Muscle layer of colon (tissue), 2 donors: ENCODE results near the gene LDLRAD4.

Source experiments
- H3K27ac ChIP-seq: one replicate; pipeline ENCODE4 v1.7.0; 2013; ENCODE audit warnings: low read depth, mild to moderate bottlenecking, low read length, moderate library complexity
- H3K27me3 ChIP-seq, 2 donors: one replicate each; pipeline ENCODE4 v1.7.0; 2013; ENCODE audit warnings: low read length in 2 of 2, mild to moderate bottlenecking in 2 of 2; ENCODE audit not compliant: insufficient read depth in 2 of 2, control insufficient read depth in 1 of 2
- H3K36me3 ChIP-seq: one replicate; pipeline ENCODE4 v1.7.0; 2013; ENCODE audit warnings: mild to moderate bottlenecking, low read length; ENCODE audit not compliant: insufficient read depth
- H3K4me1 ChIP-seq: one replicate; pipeline ENCODE4 v1.7.0; 2013; ENCODE audit warnings: mild to moderate bottlenecking, low read length; ENCODE audit not compliant: insufficient read depth
- H3K4me3 ChIP-seq, 2 donors: one replicate each; pipeline ENCODE4 v1.7.0; 2013; ENCODE audit warnings: low read length in 2 of 2, low read depth in 1 of 2, mild to moderate bottlenecking in 1 of 2, moderate library complexity in 1 of 2
- H3K9ac ChIP-seq: one replicate; pipeline ENCODE4 v1.7.0; 2013; ENCODE audit warnings: low read length
- H3K9me3 ChIP-seq: one replicate; pipeline ENCODE4 v1.7.0; 2013; ENCODE audit warnings: mild to moderate bottlenecking, low read length
- donor health status: abdominal sarcoma.
- donor health status: Adenocarcinoma of cecum.

LDLRAD4 gene

DNA sequence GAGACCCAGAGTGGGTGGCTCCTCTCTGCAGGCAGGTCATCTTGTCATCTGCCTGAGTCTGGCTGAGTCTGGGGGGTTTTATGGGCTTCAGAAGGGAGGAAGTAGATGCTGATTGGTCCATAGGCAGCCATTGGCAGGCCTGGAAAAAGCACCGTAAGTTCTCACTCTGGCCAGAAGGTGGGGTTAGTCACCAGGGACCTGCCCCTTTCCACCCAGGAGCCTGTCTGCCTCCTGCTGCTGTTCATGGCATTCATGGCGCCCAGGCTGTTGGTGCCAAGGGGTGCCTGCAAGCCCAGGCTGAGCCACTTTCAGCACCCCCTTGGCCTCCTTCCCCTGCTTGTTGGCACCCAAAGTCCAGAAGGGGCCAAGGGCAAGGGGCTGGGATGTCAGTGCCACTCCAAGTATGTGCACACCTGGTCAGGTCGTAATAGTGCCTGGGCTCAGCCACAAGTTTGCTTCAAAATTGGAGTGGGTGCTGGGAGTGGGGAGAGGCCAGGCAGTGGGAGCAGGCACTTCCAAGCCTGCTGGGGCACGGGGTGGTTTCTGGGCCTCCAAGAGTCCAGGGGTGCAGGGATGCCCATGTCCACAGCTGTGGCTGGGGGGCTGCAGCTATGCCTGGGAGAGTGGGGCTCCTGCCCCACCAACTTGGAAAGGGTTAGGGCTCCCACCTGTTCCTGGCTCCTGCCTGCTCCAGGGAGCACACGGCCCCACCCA, 329.7 kb downstream of the LDLRAD4 start:
- Histone ChIP-seq H3K4me3 (no peak overlapping the region), H3K4me1 (peaks cover 66% of the 10 kb centered on the region), H3K27me3 (no peaks in the 10 kb centered on the region), H3K27ac (peak overlapping the region; percentile 22), H3K9me3 (no peaks in the 10 kb centered on the region), H3K9ac (no peak overlapping the region), H3K36me3 (no peaks in the 10 kb centered on the region)

DNA sequence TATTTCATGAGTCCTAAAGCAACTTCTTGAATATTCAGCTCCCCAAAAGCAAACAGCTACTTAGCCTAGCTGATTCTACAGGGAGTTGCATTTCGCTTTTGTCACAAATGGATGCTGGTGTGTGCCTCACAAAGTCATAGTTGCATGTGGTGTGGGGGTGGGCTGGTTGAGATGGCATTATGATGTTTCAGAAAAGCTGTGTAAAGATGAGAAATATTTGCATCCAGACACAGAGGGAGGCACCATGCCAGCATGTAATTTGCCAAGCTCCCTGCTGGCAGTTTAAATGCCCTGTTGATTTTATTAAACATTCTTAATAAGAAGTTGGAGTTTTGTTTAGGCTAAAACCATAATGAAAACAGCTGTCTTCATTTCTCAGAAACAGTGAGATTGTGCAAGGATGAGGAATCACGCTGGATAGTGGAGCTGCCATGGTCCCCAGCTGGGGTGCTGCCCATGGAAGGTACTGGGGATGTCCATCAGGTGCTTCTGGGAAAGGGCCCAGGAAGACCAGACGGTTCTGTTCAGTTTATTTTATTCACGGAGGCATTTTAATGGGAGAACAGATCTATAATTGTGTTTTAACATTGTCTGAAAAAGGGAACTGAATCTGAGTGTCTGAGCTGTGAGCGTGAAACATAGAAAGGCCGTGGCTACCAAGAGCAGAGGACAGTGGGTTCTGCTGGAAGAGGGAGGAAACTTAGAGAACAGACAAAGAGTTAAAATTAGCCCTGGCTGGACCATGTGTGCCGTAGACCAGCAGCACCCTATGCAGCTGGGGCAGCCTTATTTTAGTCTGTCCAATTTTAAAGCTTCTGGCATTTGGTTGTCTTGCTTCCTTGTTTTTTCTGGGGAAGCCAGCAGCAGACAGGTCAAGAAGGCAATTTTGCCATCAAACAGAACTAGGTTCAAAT, 330.7 kb downstream of the LDLRAD4 start:
- Histone ChIP-seq H3K36me3 (no peaks in the 10 kb centered on the region), H3K4me1 (peaks cover 56% of the 10 kb centered on the region), H3K27ac (peak overlapping the region; percentile 53), H3K4me3 (no peak overlapping the region), H3K9ac (no peak overlapping the region), H3K9me3 (no peaks in the 10 kb centered on the region), H3K27me3 (no peaks in the 10 kb centered on the region)

DNA sequence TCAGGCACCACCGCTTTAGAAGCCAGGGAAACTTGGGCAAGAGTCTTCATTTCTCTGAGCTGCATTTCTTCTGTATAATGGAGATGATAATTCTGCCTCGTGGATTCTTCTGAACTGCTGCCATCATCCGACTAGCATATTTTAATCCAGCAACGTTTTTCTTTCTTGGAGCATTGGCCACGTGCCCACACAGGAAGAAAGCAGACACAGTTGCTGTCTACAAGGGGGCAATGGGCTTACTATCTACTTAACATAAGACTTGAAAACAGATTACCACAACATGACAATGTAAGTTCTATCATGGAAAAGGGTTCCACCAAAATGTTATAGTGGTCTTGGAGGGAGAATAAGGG, 331.3 kb downstream of the LDLRAD4 start:
- Histone ChIP-seq H3K9ac (no peak overlapping the region), H3K9me3 (no peaks in the 10 kb centered on the region), H3K36me3 (no peaks in the 10 kb centered on the region), H3K27ac (peak overlapping the region; percentile 53), H3K4me3 (no peak overlapping the region), H3K4me1 (peaks cover 53% of the 10 kb centered on the region), H3K27me3 (no peaks in the 10 kb centered on the region)

DNA sequence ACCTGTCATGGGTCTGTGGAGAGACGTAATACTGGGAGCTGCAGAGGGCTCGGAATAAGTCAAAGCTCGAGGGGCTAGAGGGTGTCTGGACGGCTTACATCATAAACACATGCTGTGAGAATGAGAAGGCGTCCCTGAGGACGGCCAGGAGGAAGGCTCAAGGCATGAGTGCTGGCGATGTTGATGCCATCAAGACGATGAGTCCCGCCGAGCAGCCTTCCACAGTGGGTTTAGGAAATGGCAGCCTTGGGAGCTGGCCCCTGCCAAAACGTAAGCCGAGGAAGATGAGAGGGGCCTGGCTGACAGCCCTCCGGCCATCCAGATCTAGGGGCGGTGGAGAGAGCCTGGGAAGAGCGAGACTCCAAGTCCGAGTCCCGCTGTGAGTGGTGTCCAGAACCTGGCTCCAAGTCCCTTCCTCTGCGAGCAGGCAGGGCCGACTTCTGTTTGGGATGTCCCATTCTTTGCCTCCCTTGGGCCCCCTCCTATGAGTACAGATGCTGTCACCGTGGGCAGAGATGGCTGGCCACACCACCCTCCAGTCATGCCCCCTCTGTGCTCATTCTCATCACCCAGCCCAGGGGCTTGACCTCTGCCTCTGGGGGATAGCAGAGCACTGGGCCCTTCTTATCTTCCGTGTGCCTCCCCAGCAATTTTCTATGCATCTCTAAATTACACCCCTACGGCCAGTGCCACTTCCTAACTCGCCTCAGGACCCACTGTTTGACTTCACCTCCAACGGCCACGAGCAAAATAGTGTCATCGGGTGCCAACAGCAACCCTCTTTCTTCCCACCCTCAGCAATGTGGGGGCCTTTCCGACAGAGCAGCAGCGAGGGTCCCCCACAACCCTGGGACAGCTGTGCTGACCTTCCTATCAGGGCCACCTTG, 332.1 kb downstream of the LDLRAD4 start:
- Histone ChIP-seq H3K27me3 (no peaks in the 10 kb centered on the region), H3K4me3 (no peak overlapping the region), H3K9ac (no peak overlapping the region), H3K36me3 (no peaks in the 10 kb centered on the region), H3K9me3 (no peaks in the 10 kb centered on the region), H3K4me1 (peaks cover 57% of the 10 kb centered on the region), H3K27ac (no peak overlapping the region)

DNA sequence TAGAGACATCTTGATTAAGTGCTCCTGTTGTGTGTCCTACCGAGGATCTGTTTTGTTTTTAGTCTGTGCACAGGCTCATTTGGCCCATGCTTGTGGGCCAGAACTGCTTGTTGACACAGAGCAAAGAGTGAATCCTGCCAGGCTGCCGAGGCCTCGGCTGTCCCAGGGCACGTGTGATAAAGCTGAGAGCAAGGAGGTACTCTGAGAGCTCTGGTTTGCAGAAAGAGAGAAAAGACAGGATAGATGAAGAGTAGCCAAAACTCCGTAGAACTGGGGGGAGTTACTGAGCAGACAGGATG, 332.7 kb downstream of the LDLRAD4 start:
- H3K4me3 ChIP-seq, result no peak overlapping the region
- no peaks in the 10 kb centered on the region for H3K9me3 ChIP-seq
- no peaks in the 10 kb centered on the region for H3K36me3 ChIP-seq
- H3K27ac ChIP-seq, result no peak overlapping the region
- H3K9ac ChIP-seq, result no peak overlapping the region
- no peaks in the 10 kb centered on the region for H3K27me3 ChIP-seq
- peaks cover 58% of the 10 kb centered on the region for H3K4me1 ChIP-seq

DNA sequence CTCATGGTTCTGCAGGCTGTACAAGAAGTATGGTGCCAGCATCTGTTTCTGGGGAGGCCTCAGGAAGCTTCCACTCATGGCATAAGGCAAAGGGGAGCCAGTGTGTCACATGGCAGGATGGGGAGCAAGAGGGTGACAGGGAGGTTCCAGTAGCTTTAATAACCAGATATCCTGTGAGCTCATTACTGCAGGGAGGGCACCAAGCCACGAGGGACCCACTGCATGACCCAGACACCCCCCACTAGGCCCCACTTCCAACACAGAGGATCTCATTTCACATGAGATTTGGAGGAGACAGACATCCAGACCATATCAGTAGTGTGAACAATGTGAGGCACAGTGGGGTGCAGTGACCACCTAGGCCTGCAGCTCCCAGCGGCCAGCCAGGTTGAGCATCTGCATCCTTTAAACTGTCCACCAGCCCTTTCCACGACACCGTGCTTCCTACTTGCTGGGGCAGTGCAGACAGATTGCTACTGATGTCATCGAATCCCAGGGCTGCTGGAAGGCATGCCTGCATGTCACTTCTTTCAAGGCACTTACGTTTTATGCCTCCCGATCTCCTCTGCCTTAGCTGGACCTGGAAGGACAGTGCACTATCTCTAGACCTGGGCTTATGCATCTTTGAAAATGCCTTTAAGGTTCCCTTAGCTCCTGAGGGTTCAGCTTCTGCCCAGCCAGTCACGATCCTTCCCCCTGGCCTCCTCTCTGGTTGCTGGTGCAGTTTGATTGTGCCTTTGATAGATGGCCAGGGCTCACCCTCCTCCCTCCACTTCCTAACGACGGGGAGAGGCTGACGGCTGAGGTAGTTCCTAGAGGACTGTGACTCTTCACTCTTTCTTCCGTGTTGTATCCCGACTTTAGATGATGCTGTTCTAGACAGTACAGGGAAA, 333.5 kb downstream of the LDLRAD4 start:
- Histone ChIP-seq H3K9ac (no peak overlapping the region), H3K9me3 (no peaks in the 10 kb centered on the region), H3K27me3 (no peaks in the 10 kb centered on the region), H3K36me3 (no peaks in the 10 kb centered on the region), H3K4me3 (no peak overlapping the region), H3K4me1 (peaks cover 65% of the 10 kb centered on the region), H3K27ac (no peak overlapping the region)

DNA sequence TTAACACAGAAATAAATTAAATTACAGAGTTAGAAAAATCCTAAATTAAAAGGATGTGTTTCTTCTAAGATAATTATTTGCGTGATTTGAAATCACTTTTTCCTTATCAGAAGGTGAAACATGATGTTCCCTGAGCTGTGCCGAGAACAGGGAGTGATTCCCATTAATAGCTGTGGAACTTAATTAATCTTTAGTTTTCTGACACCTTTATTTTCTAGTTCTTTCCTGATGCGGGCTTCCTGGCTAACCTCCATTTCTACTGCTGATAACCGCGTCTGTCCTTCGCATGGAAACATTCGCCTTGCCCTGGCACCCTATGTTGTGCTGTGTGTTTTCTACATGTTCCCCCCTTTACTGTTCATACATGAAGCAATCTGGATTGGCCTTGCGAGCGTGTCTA, 334.9 kb downstream of the LDLRAD4 start:
- Histone ChIP-seq H3K27ac (no peak overlapping the region), H3K27me3 (no peaks in the 10 kb centered on the region), H3K9ac (no peak overlapping the region), H3K4me1 (peaks cover 72% of the 10 kb centered on the region), H3K9me3 (no peaks in the 10 kb centered on the region), H3K4me3 (no peak overlapping the region), H3K36me3 (no peaks in the 10 kb centered on the region)

DNA sequence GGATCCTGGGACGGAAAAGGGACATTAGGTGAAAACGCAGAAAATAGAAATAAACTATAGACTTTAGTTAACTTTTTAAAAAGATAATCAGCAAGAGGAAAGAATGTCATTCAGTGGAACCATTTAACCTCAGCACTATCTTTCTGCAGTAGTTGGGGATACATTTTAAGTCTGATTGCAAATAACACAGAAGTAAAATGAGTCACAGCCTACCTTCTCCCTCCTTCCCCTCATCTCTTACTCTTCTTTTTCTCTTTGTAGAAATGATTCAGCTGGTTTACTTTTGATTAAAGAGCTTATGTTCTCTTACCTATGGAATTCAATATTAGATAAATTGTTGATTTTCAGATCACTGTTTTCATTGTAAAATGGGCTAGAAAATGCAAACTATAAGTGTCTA, 336.6 kb downstream of the LDLRAD4 start:
- no peaks in the 10 kb centered on the region for H3K36me3 ChIP-seq
- peaks cover 54% of the 10 kb centered on the region for H3K4me1 ChIP-seq
- no peaks in the 10 kb centered on the region for H3K9me3 ChIP-seq
- no peak overlapping the region for H3K9ac ChIP-seq
- H3K4me3 ChIP-seq, result no peak overlapping the region
- H3K27me3 ChIP-seq, result no peaks in the 10 kb centered on the region
- no peak overlapping the region for H3K27ac ChIP-seq

DNA sequence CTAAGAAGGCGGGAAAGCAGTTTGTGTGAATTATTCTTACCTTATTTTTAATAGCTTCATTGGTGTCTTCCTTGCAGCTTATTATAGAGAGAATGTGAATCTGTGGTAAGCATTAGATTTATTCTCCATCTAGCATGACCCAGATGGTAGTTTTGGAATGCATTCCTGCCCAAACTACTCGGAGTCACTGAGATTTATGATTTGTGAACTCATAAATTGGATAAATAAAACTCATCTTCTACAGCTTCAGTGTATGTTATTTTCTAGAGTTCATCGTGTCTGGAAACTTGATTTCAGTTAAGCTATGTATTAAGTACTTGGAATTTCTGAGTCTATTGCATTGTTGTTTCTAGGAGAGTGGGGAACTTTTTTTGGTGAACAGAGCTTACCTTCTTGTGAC, 337.3 kb downstream of the LDLRAD4 start:
- Histone ChIP-seq H3K27ac (no peak overlapping the region), H3K36me3 (no peaks in the 10 kb centered on the region), H3K4me1 (peaks cover 47% of the 10 kb centered on the region), H3K9ac (no peak overlapping the region), H3K9me3 (no peaks in the 10 kb centered on the region), H3K4me3 (no peak overlapping the region), H3K27me3 (no peaks in the 10 kb centered on the region)

DNA sequence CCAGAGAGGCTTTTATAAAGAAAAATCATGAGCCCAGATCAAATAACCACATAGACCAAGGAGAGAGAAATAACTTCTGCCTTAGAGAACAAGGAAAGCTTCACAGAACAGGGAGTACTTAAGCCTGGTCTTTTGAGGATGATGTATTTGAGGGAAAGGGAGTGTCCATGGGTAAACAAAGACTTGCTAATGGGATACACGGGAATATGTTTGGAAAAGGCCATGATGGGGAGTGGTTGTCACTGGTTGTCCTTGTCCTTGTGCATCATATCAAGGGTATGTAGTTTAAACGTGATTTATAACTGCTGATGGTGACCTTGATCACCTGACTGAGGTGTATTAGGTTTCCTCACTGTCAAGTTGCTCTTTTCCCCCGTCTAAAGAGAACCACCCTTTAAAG, 337.9 kb downstream of the LDLRAD4 start:
- peak overlapping the region; percentile 54 for H3K27ac ChIP-seq
- no peaks in the 10 kb centered on the region for H3K27me3 ChIP-seq
- H3K9ac ChIP-seq, result no peak overlapping the region
- H3K4me3 ChIP-seq, result no peak overlapping the region
- no peaks in the 10 kb centered on the region for H3K9me3 ChIP-seq
- H3K36me3 ChIP-seq, result no peaks in the 10 kb centered on the region
- H3K4me1 ChIP-seq, result peaks cover 41% of the 10 kb centered on the region
